Prostate gland (tissue), 2 donors: ENCODE measurements around the gene TMPRSS5. TPM values are rescaled to one million over a fixed set of nuclear protein-coding genes. Genes with fewer than 3 reads are reported as not detected.

Experiments
- DNase-seq: peaks from one replicate; pipeline ENCODE4 v3.0.0-alpha.2; 2019; ENCODE audit warnings: low spot score
- H3K27ac ChIP-seq, 2 donors: fragments of 200-600 bp; sonication (generic); 2 replicates each; pipeline ENCODE4 v1.5.1; 2017 to 2019
- H3K27me3 ChIP-seq: fragments of 200-600 bp; sonication (generic); replicated peaks from 2 replicates; pipeline ENCODE4 v1.5.1; 2019; ENCODE audit not compliant: insufficient read depth
- H3K36me3 ChIP-seq, 2 donors: fragments of 200-600 bp; sonication (generic); 1 replicate in 1 of 2; 2 replicates in 1 of 2; pipeline versions ENCODE4 v1.5.1 to v1.8.1; 2017 to 2019
- H3K4me1 ChIP-seq: fragments of 200-600 bp; sonication (generic); replicated peaks from 2 replicates; pipeline ENCODE4 v1.5.1; 2019
- H3K4me3 ChIP-seq, 2 donors: fragments of 200-600 bp; sonication (generic); 2 replicates each; pipeline ENCODE4 v1.5.1; 2017 to 2019
- H3K9me3 ChIP-seq: fragments of 200-600 bp; sonication (generic); 2 replicates; pipeline ENCODE4 v1.5.1; 2017
- POLR2A ChIP-seq: fragments of 450-650 bp; IDR thresholded peaks from one replicate; pipeline ENCODE4 v1.6.1; 2016; ENCODE audit warnings: antibody characterized with exemption, mild to moderate bottlenecking
- POLR2AphosphoS5 ChIP-seq: sonication (generic); formaldehyde crosslinking; IDR thresholded peaks from one replicate; pipeline ENCODE4 v1.6.1; 2017; ENCODE audit warnings: antibody characterized with exemption
- WGBS: methylation state at CpG from one replicate; pipeline ENCODE4 v1.1.5; 2018; 5-methylcytosine and 5-hydroxymethylcytosine counted together
- intact Hi-C: fragments of 100-400 bp; cut with DNase I; formaldehyde crosslinking; loops from one replicate; pipeline ENCODE4 v1.14.2; 2022
- total RNA-seq, 2 donors: library from RNA; depleted of rRNA; stranded (reverse); fragments of >200 nt; gene quantifications; one replicate each; pipeline ENCODE4 v1.1.0, GENCODE V29; 2016
- TF ChIP-seq, protein P1 (sequence below), 4 experiments: fragments of 200-600 bp in 2 of 4; fragments of 450-650 bp in 2 of 4; sonication (generic) in 2 of 4; IDR thresholded peaks; 1 replicate in 3 of 4; 2 replicates in 1 of 4; pipeline ENCODE4 v1.5.1; 2016 to 2019; ENCODE audit warnings: antibody characterized with exemption in 4 of 4, mild to moderate bottlenecking in 2 of 4, moderate library complexity in 2 of 4

TMPRSS5 gene
- total RNA-seq, 2 donors from 2014 or later: 1.5 to 2.1 TPM

DNA sequence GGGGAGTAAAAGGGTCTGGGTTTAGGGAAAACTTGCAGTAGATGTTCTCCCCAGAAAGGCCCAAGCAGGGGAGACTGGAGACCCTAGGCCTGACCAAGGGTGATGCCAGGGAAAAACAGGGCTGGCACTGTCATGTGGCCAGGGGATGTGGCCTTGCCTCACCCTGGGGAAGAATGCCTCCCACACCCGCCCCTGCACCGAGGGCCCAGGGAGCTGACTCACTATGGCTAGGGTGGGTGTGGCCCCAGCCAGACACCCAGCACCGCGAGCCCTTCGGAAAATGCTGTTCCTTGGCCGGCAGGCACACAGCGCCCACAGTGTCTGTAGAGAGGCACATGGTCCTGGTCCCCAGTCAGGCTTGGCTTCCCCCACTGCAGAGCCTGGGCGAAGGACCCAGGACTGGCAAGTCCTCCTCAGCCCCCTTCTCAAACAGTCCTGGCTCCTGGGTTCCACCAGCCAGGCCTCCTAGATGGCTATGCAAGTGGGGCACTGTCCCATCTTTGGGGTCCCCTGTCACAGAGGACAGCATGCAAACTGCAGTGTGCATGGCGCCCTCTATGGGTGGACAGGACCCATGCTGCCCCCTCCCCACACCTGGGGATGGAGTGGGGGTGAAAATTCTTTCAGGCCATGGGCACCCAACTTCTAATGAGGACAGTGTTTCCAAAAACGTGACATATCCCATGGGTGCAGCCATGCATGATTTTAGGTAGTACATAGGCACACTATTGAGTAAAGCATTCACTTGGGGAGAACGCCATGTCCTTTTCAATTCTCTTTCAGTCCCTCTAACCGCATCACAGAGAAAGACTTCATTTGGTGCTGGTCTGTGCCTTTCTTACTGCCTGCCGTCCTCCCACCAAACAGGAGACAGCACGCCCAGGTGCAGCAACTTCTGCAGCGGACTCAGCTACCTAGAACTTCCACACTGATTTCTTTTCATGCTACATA lies 15.2 kb downstream of the TMPRSS5 start:
- 78% methylated on average over 15 of the region's 15 CpGs for WGBS
- Histone ChIP-seq H3K36me3 (no peaks in the 10 kb centered on the region), H3K27ac (no peak overlapping the region), H3K9me3 (no peaks in the 10 kb centered on the region), H3K27me3 (no peaks in the 10 kb centered on the region), H3K4me1 (no peaks in the 10 kb centered on the region), H3K4me3 (no peak overlapping the region)
- no peak for DNase-seq
- intact Hi-C loops: no loop called here
- TF ChIP-seq, protein P1, sequence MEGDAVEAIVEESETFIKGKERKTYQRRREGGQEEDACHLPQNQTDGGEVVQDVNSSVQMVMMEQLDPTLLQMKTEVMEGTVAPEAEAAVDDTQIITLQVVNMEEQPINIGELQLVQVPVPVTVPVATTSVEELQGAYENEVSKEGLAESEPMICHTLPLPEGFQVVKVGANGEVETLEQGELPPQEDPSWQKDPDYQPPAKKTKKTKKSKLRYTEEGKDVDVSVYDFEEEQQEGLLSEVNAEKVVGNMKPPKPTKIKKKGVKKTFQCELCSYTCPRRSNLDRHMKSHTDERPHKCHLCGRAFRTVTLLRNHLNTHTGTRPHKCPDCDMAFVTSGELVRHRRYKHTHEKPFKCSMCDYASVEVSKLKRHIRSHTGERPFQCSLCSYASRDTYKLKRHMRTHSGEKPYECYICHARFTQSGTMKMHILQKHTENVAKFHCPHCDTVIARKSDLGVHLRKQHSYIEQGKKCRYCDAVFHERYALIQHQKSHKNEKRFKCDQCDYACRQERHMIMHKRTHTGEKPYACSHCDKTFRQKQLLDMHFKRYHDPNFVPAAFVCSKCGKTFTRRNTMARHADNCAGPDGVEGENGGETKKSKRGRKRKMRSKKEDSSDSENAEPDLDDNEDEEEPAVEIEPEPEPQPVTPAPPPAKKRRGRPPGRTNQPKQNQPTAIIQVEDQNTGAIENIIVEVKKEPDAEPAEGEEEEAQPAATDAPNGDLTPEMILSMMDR (IDR thresholded peaks at IDR 0.05): no peak
- TF ChIP-seq POLR2A (no peak), POLR2AphosphoS5 (no peak)

DNA sequence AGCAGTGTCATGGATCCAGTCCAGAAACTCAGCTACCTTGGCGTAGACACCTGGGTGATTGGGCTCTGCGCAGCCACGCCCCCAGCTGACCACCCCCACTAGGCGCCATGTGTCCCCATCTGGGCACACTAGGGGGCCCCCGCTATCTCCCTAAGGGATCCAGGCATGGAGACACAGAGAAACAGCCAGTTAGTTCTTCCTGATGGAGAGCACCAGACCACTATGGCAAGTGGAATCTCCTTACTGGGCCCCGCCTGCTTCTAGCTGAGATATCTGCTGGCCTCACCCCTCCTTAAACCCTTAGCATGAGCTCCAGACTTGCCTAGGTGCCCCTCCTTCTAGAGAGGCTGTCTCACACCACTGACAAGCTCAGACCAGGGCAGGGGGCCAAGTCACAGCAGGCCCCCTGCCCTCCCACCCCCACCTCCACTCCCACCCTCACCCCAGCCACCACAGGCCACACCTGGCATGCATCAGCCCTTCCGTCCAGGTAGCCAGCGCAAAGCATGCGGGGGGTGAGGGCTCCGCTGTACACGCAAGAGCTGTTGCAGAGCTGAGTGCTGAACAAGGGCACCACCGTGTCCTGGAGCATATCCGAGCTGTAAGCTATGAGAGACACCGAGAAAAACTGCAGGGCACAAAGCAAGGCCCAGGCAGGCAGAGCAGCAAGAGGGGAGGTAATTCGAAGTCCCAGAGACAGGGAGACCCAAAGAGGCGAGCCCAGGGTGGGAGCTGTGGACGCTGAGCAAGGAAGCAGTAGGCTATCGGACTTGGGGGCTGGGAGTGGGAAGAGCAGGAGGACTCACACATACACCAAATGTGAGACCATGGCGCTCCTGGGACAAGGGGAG lies 16.1 kb downstream of the TMPRSS5 start:
- no peak overlapping the region for H3K27ac ChIP-seq
- no peak for TF ChIP-seq POLR2AphosphoS5
- TF ChIP-seq POLR2A: no peak
- TF ChIP-seq, protein P1 (IDR thresholded peaks at IDR 0.05): no peak
- no peak overlapping the region for H3K4me3 ChIP-seq
- WGBS: 91% methylated on average over 19 of the region's 19 CpGs
- no peaks in the 10 kb centered on the region for H3K36me3 ChIP-seq
- intact Hi-C loops: no loop called here
- no peak for DNase-seq
- no peaks in the 10 kb centered on the region for H3K9me3 ChIP-seq
- no peaks in the 10 kb centered on the region for H3K4me1 ChIP-seq
- H3K27me3 ChIP-seq: no peaks in the 10 kb centered on the region

DNA sequence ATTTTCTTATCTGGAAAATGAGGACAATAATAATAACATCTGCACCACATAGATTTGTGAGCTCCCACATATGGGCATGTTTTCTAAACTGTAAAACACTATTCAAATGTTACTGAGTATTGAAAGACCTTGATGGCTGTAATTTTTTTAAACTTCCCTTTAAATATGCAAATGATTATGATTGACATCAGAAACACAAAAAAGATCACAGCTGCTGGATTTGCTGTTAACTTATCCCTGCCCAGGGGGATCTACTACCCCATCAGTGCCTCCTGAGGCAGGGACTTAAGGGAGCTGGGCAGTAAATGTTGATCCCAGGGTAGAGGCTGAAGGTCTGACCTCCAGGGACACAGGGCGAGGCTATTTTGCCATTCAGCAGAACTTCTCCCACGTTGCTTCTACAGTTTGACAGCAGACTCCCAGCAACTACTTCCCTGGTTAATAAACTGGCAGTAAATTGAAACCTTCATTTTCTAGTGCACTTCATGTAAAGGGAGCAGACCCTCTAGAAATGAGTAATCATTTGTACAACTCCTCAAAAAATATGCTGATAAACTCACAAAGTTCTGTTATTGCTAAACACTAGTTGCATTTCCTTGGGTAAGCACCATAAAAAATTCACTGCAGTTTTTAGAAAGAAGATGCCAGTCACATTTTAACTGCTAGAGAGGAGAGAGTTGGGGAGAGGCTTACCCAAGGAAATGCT lies 20.3 kb downstream of the TMPRSS5 start:
- H3K4me1 ChIP-seq: no peaks in the 10 kb centered on the region
- H3K36me3 ChIP-seq: no peaks in the 10 kb centered on the region
- TF ChIP-seq POLR2AphosphoS5 (no peak), POLR2A (no peak)
- TF ChIP-seq, protein P1 (IDR thresholded peaks at IDR 0.05): no peak
- DNase-seq: no peak
- H3K9me3 ChIP-seq: no peaks in the 10 kb centered on the region
- H3K27ac ChIP-seq: no peak overlapping the region
- H3K27me3 ChIP-seq: no peaks in the 10 kb centered on the region
- no peak overlapping the region for H3K4me3 ChIP-seq
- WGBS: 69% methylated on average over 2 of the region's 2 CpGs
- intact Hi-C loops: no loop called here

DNA sequence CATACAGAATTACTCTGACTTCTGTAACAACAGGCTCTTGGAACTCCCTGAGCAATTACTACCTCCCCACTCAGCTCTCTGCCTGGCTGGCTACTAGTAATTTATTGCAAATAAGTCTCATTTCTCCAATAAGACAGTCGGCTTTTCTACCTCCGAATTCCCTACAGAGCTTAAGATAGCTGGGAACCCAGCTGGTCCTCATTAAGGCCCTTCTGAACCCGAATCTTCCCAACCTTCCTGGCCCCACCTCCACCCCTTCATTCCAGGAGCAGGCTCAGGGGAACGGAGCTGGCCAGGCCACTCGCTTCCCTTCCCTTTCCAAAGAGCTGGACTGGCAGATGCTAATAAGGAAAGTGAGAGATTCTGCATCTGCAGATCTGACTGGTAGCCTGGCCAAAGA lies 21.6 kb downstream of the TMPRSS5 start:
- intact Hi-C loops: no loop called here
- no peak for TF ChIP-seq POLR2A
- no peak for TF ChIP-seq POLR2AphosphoS5
- TF ChIP-seq, protein P1 (IDR thresholded peaks at IDR 0.05): no peak
- no peak overlapping the region for H3K4me3 ChIP-seq
- WGBS: 56% methylated on average over 5 of the region's 5 CpGs
- no peaks in the 10 kb centered on the region for H3K36me3 ChIP-seq
- no peaks in the 10 kb centered on the region for H3K9me3 ChIP-seq
- DNase-seq: no peak
- H3K27ac ChIP-seq: no peak overlapping the region
- H3K27me3 ChIP-seq: no peaks in the 10 kb centered on the region
- H3K4me1 ChIP-seq: no peaks in the 10 kb centered on the region
